AG09319 (cell line): ENCODE measurements around the gene IL6.

ENCODE experiments used
- DNase-seq: peaks from one replicate; pipeline ENCODE4 v3.0.0-alpha.2; 2010; ENCODE audit warnings: low read depth; ENCODE audit errors: extremely low read depth
- CTCF ChIP-seq: IDR thresholded peaks from 2 replicates; pipeline ENCODE4 v1.5.1; 2011; ENCODE audit warnings: low read depth, mild to moderate bottlenecking, inconsistent platforms, low read length, moderate library complexity

IL6 gene

DNA sequence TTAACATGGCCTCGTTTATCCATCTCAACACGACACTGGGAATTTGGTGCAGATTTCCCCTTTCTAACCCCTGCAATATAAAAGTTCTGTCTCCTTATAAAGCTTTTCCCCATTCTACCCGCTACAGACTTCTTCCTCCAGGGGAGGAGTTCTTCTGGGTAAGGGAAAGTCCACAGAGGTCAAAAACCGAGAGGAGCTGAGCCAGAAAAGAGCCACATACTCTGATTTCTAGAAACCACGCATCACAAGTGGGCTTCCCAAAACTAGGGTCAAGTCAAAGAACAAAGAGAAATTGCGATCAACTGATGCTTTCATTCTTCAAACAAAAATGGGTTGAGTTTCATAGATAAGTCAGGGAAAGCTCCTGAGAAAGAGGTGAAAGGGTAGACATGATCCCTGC is 6.8 kb downstream of the IL6 start:
- no peak for DNase-seq
- no peak for TF ChIP-seq CTCF

DNA sequence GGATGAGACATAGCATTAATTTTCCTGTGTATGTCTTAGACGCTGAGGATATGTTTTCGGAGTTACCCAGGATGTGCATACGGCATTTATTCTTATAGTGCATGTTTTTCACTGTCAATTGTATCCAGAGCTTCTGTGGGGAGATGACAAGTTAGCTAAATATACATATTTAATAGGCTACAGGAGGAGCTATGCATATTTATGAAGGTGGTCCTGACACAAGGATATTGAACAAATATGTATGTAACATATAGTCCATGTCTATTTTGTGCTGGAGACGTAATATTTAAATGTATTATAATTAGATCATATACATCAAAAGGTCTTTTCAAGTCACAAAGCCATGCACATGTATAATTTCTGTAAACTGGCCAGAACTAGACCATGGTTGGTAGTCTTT is 16.0 kb downstream of the IL6 start:
- no peak for TF ChIP-seq CTCF

DNA sequence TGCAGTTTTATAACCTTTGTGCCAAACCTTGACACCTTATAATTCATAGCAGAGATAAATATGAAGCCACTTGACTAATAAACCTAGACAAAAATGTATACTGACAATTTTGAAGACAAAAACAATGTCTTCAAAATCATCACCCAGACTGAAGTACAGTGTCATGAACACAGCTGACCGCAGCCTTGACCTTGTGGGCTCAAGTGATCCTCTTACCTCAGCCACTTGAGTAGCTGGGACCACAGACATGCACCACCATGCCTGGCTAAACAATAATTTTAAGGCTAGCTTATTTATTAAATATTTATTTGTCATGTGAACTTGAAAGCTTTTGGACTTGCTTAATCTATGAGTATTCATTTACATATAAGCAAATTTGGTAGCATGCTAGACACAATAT is 24.3 kb downstream of the IL6 start:
- no peak for TF ChIP-seq CTCF
- DNase-seq, result no peak

More for the DNA sequence above, 16.0 kb downstream of the IL6 start:
- DNase-seq, result no peak

- TF ChIP-seq CTCF, result no peak
- DNase-seq, result no peak
Measured at GRCh38 chr7:22757338-22757994, 30.5 kb downstream of the IL6 start.

DNA sequence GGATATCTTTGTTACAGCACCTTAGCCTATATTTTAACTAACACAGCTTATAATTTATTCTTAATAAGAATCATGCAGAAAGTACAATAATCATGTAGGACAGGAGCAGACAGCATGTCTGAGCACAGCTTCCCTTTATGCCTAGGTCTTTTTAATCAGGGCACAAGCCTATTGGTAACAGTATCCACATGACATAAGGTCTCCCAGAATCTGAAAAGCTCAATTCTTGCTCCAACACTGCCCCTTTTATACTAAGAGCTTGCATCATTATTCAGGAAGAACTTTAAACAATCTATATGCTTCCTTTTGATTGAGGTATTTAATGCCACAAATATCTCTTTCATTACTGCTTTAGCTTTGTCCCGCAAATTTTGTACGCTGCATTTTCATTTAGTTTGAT is 31.6 kb downstream of the IL6 start:
- DNase-seq, result no peak
- no peak for TF ChIP-seq CTCF

- no peak for TF ChIP-seq CTCF
- no peak for DNase-seq
Measured at GRCh38 chr7:22759721-22760120, 32.7 kb downstream of the IL6 start.

DNA sequence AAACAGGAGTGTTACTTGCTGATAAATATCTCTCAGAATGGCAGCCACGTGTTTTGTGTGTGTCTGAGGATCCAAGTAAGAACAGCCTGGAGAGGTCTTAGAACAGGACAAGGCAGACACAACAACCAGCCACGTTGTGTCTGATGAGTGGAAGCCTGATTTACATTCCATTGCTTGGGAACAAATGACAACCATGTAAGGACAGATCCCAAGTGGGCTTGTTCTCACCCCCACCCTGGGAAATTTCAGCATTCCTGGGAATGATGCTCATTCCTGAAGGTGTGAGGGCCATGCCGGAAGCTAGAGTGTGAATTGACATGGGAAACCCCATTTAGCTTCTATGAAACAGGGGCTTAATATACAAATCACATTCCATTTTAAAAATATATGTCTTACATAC is 35.9 kb downstream of the IL6 start:
- DNase-seq, result no peak
- TF ChIP-seq CTCF, result no peak
